NAMALWA (cell line): ENCODE results near the gene MRPL28.
"Not testable (repeated sequence)": the region's sequence is repeated elsewhere in the genome, so short reads cannot be mapped to it uniquely, and the experiment has no call there.

Experiments used
- DNase-seq: peaks from one replicate; pipeline ENCODE4 v3.0.0-alpha.2; 2015; ENCODE audit warnings: low spot score

The MRPL28 gene

GRCh38 chr16:373020-373598 is 2.8 kb upstream of the MRPL28 start:
- DNase-seq: no peak

- no peak for DNase-seq
Observed at GRCh38 chr16:372302-372983, 2.1 kb upstream of the MRPL28 start.

- peak; percentile 46 for DNase-seq
Observed at GRCh38 chr16:371515-372301, 1.4 kb upstream of the MRPL28 start.

- DNase-seq: no peak
Observed at GRCh38 chr16:370979-371514, 709 bp upstream of the MRPL28 start.

GRCh38 chr16:369866-370436 is 387 bp downstream of the MRPL28 start:
- DNase-seq: no peak

GRCh38 chr16:369275-369865 is 968 bp downstream of the MRPL28 start:
- no peak for DNase-seq

GRCh38 chr16:368388-369158 is 1.8 kb downstream of the MRPL28 start:
- no peak for DNase-seq

GRCh38 chr16:367333-367903 is 2.9 kb downstream of the MRPL28 start:
- no peak for DNase-seq

- DNase-seq: no peak
Observed at GRCh38 chr16:366476-366875, 3.9 kb downstream of the MRPL28 start.

GRCh38 chr16:364595-365491 is 5.5 kb downstream of the MRPL28 start:
- DNase-seq: no peak

GRCh38 chr16:363766-364490 is 6.4 kb downstream of the MRPL28 start:
- no peak for DNase-seq

GRCh38 chr16:363110-363765 is 7.1 kb downstream of the MRPL28 start:
- no peak for DNase-seq

GRCh38 chr16:362702-362999 is 7.7 kb downstream of the MRPL28 start:
- not testable (repeated sequence) for DNase-seq

GRCh38 chr16:361872-362701 is 8.3 kb downstream of the MRPL28 start:
- DNase-seq: peak; percentile 80

- peak; percentile 50 for DNase-seq
Observed at GRCh38 chr16:361341-361871, 8.9 kb downstream of the MRPL28 start.

- no peak for DNase-seq
Observed at GRCh38 chr16:360698-361336, 9.5 kb downstream of the MRPL28 start.
